C4-2B (cell line): ENCODE results near the gene COQ10B.

Source experiments
- CTCF ChIP-seq: fragments of 450-650 bp; conservative IDR thresholded peaks from 2 replicates; pipeline ENCODE4 v1.5.1; 2017; ENCODE audit warnings: mild to moderate bottlenecking
- ZFX ChIP-seq: fragments of 450-650 bp; IDR thresholded peaks from 2 replicates; pipeline ENCODE4 v1.6.1; 2017

GRCh38 chr2:197446844-197447243 lies 6.5 kb upstream of the COQ10B start:
- TF ChIP-seq CTCF (no peak), ZFX (no peak)
